Measurements from ENCODE around the gene PYHIN1.

PYHIN1 gene

DNA sequence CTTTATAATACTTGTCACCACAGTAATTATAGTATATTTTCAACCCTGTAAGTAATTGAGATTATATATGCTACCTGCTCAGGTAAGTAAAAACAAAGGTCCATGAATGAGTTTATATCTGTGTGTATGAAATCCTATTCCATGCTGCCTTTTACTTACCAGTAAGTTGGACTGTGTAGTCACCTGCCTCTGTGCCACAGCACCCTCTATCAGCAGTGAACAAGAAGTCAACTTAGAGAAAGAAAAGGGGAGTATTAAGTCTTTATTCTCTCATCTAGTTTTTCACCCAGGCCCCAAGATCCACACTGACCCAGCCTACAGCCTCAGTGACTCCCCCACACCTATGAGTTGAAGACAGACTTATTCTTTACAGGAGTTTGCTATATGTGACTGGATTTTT, 41.5 kb downstream of the PYHIN1 start:
- H3K4me1 ChIP-seq (ENCODE audit: control insufficient read depth in 5 of 5, insufficient read depth in 5 of 5, low read length in 5 of 5) = no peaks in the 10 kb centered on the region
- H3K36me3 ChIP-seq (ENCODE audit: control insufficient read depth in 5 of 5, insufficient read depth in 5 of 5, low read length in 5 of 5) = no peaks in the 10 kb centered on the region
- H3K9me3 ChIP-seq (ENCODE audit: control insufficient read depth in 5 of 5, low read length in 5 of 5) = no peaks in the 10 kb centered on the region
- no peak overlapping the region for H3K27ac ChIP-seq (ENCODE audit: low read depth, low read length)
- no peak overlapping the region for H3K4me3 ChIP-seq (ENCODE audit: low read depth in 1 of 5, low read length in 5 of 5)
- H3K9ac ChIP-seq (ENCODE audit: low read length in 5 of 5) = no peak overlapping the region
- H3K27me3 ChIP-seq (ENCODE audit: control insufficient read depth in 5 of 5, insufficient read depth in 4 of 5, low read length in 5 of 5) = no peaks in the 10 kb centered on the region

- Histone ChIP-seq H3K36me3 (ENCODE audit: control insufficient read depth in 5 of 5, insufficient read depth in 5 of 5, low read length in 5 of 5) (no peaks in the 10 kb centered on the region), H3K9me3 (ENCODE audit: control insufficient read depth in 5 of 5, low read length in 5 of 5) (peaks cover 0 to 12% (median 5%) of the 10 kb centered on the region in 5 donors), H3K27me3 (ENCODE audit: control insufficient read depth in 5 of 5, insufficient read depth in 4 of 5, low read length in 5 of 5) (no peaks in the 10 kb centered on the region), H3K27ac (ENCODE audit: low read depth, low read length) (no peak overlapping the region), H3K4me1 (ENCODE audit: control insufficient read depth in 5 of 5, insufficient read depth in 5 of 5, low read length in 5 of 5) (no peaks in the 10 kb centered on the region), H3K4me3 (ENCODE audit: low read depth in 1 of 5, low read length in 5 of 5) (no peak overlapping the region), H3K9ac (ENCODE audit: low read length in 5 of 5) (no peak overlapping the region)
Observed at GRCh38 chr1:158976219-158976618, 44.9 kb downstream of the PYHIN1 start.

GRCh38 chr1:158978730-158979129, 47.4 kb downstream of the PYHIN1 start:
- H3K9ac ChIP-seq (ENCODE audit: low read length in 5 of 5) = no peak overlapping the region
- H3K4me1 ChIP-seq (ENCODE audit: control insufficient read depth in 5 of 5, insufficient read depth in 5 of 5, low read length in 5 of 5) = no peaks in the 10 kb centered on the region
- H3K36me3 ChIP-seq (ENCODE audit: control insufficient read depth in 5 of 5, insufficient read depth in 5 of 5, low read length in 5 of 5) = no peaks in the 10 kb centered on the region
- H3K27ac ChIP-seq (ENCODE audit: low read depth, low read length) = no peak overlapping the region
- H3K9me3 ChIP-seq (ENCODE audit: control insufficient read depth in 5 of 5, low read length in 5 of 5) = peaks cover 0 to 16% (median 5%) of the 10 kb centered on the region in 5 donors
- no peaks in the 10 kb centered on the region for H3K27me3 ChIP-seq (ENCODE audit: control insufficient read depth in 5 of 5, insufficient read depth in 4 of 5, low read length in 5 of 5)
- H3K4me3 ChIP-seq (ENCODE audit: low read depth in 1 of 5, low read length in 5 of 5) = no peak overlapping the region

- no peaks in the 10 kb centered on the region for H3K4me1 ChIP-seq (ENCODE audit: control insufficient read depth in 5 of 5, insufficient read depth in 5 of 5, low read length in 5 of 5)
- no peak overlapping the region for H3K4me3 ChIP-seq (ENCODE audit: low read depth in 1 of 5, low read length in 5 of 5)
- peaks cover 0 to 16% (median 5%) of the 10 kb centered on the region in 5 donors for H3K9me3 ChIP-seq (ENCODE audit: control insufficient read depth in 5 of 5, low read length in 5 of 5)
- no peak overlapping the region for H3K27ac ChIP-seq (ENCODE audit: low read depth, low read length)
- H3K9ac ChIP-seq (ENCODE audit: low read length in 5 of 5) = no peak overlapping the region
- no peaks in the 10 kb centered on the region for H3K27me3 ChIP-seq (ENCODE audit: control insufficient read depth in 5 of 5, insufficient read depth in 4 of 5, low read length in 5 of 5)
- no peaks in the 10 kb centered on the region for H3K36me3 ChIP-seq (ENCODE audit: control insufficient read depth in 5 of 5, insufficient read depth in 5 of 5, low read length in 5 of 5)
Observed at GRCh38 chr1:158979229-158979628, 47.9 kb downstream of the PYHIN1 start.

- no peak overlapping the region for H3K27ac ChIP-seq (ENCODE audit: low read depth, low read length)
- no peaks in the 10 kb centered on the region for H3K36me3 ChIP-seq (ENCODE audit: control insufficient read depth in 5 of 5, insufficient read depth in 5 of 5, low read length in 5 of 5)
Observed at GRCh38 chr1:158983235-158983634, 51.9 kb downstream of the PYHIN1 start.

DNA sequence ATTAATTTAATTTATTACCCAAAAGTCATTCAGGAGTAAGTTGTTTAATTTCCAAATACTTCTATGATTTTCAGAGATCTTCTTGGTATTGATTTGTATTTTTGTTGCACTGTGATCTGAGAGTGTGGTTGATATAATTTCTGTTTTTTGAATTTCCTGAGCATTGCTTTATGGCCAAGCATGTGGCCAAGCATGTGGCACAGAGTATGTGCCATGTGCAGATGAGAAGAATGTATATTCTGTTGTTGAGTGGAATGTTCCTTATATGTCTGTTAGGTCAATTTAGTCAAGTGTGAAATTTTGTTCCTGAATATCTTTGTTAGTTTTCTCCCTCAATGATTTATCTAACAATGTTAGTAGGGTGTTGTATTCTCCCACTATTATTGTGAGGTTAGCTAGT, 53.0 kb downstream of the PYHIN1 start:
- Histone ChIP-seq H3K4me1 (ENCODE audit: control insufficient read depth in 5 of 5, insufficient read depth in 5 of 5, low read length in 5 of 5) (no peaks in the 10 kb centered on the region), H3K36me3 (ENCODE audit: control insufficient read depth in 5 of 5, insufficient read depth in 5 of 5, low read length in 5 of 5) (no peaks in the 10 kb centered on the region), H3K4me3 (ENCODE audit: low read depth in 1 of 5, low read length in 5 of 5) (no peak overlapping the region), H3K9me3 (ENCODE audit: control insufficient read depth in 5 of 5, low read length in 5 of 5) (peaks cover 0 to 16% (median 5%) of the 10 kb centered on the region in 5 donors), H3K27ac (ENCODE audit: low read depth, low read length) (no peak overlapping the region), H3K27me3 (ENCODE audit: control insufficient read depth in 5 of 5, insufficient read depth in 4 of 5, low read length in 5 of 5) (no peaks in the 10 kb centered on the region), H3K9ac (ENCODE audit: low read length in 5 of 5) (no peak overlapping the region)

More at GRCh38 chr1:158983235-158983634, 51.9 kb downstream of the PYHIN1 start:
- H3K9me3 ChIP-seq (ENCODE audit: control insufficient read depth in 5 of 5, low read length in 5 of 5) = peaks cover 0 to 16% (median 5%) of the 10 kb centered on the region in 5 donors
- H3K4me1 ChIP-seq (ENCODE audit: control insufficient read depth in 5 of 5, insufficient read depth in 5 of 5, low read length in 5 of 5) = no peaks in the 10 kb centered on the region
- H3K27me3 ChIP-seq (ENCODE audit: control insufficient read depth in 5 of 5, insufficient read depth in 4 of 5, low read length in 5 of 5) = no peaks in the 10 kb centered on the region
- H3K4me3 ChIP-seq (ENCODE audit: low read depth in 1 of 5, low read length in 5 of 5) = no peak overlapping the region
- H3K9ac ChIP-seq (ENCODE audit: low read length in 5 of 5) = no peak overlapping the region

DNA sequence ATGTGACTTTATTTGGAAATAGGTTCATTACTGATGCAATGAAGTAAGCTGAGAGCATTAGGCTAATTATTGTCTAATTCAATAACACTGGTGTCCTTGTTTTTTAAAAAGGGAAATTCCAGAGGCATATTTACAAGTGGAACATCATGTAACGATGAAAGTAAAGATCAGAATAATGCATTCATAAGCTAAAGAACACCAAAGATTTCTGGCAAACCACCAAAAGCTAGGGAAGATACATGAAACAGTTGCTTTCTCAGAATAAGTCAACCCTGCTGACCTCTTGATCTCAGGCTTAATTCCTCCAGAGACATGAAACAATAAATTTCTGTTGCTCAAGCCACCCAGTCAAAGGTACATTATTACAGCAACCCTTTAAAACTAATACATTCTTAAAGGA, 58.1 kb downstream of the PYHIN1 start:
- no peaks in the 10 kb centered on the region for H3K36me3 ChIP-seq (ENCODE audit: control insufficient read depth in 5 of 5, insufficient read depth in 5 of 5, low read length in 5 of 5)
- no peaks in the 10 kb centered on the region for H3K4me1 ChIP-seq (ENCODE audit: control insufficient read depth in 5 of 5, insufficient read depth in 5 of 5, low read length in 5 of 5)
- no peak overlapping the region for H3K27ac ChIP-seq (ENCODE audit: low read depth, low read length)
- no peak overlapping the region for H3K9ac ChIP-seq (ENCODE audit: low read length in 5 of 5)
- no peak overlapping the region for H3K4me3 ChIP-seq (ENCODE audit: low read depth in 1 of 5, low read length in 5 of 5)
- H3K27me3 ChIP-seq (ENCODE audit: control insufficient read depth in 5 of 5, insufficient read depth in 4 of 5, low read length in 5 of 5) = no peaks in the 10 kb centered on the region
- H3K9me3 ChIP-seq (ENCODE audit: control insufficient read depth in 5 of 5, low read length in 5 of 5) = peaks cover 0 to 2% (median 0%) of the 10 kb centered on the region in 5 donors

GRCh38 chr1:158992787-158993312, 61.5 kb downstream of the PYHIN1 start:
- H3K4me1 ChIP-seq (ENCODE audit: control insufficient read depth in 5 of 5, insufficient read depth in 5 of 5, low read length in 5 of 5) = no peaks in the 10 kb centered on the region
- no peak overlapping the region for H3K27ac ChIP-seq (ENCODE audit: low read depth, low read length)
- H3K36me3 ChIP-seq (ENCODE audit: control insufficient read depth in 5 of 5, insufficient read depth in 5 of 5, low read length in 5 of 5) = no peaks in the 10 kb centered on the region
- no peaks in the 10 kb centered on the region for H3K27me3 ChIP-seq (ENCODE audit: control insufficient read depth in 5 of 5, insufficient read depth in 4 of 5, low read length in 5 of 5)
- H3K9ac ChIP-seq (ENCODE audit: low read length in 5 of 5) = no peak overlapping the region
- no peak overlapping the region for H3K4me3 ChIP-seq (ENCODE audit: low read depth in 1 of 5, low read length in 5 of 5)
- no peaks in the 10 kb centered on the region for H3K9me3 ChIP-seq (ENCODE audit: control insufficient read depth in 5 of 5, low read length in 5 of 5)

DNA sequence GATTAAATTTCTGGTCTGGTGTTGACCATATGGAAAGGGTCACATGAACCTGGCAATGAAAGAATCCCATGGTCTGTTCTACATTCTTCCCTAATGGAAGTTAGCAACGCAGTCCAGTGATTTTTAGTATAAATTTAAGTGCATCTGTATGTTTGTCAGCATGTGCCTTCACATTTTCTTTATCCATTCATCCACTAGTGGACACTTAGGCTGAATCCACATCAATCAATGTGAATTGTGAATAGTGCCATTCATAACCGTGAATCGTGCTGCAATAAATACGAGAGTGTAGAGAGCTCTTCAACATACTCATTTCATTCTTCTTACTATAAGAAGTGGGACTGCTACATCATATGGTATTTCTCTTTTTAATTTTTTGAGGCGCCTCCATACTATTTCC, 65.6 kb downstream of the PYHIN1 start:
- Histone ChIP-seq H3K27me3 (ENCODE audit: control insufficient read depth in 5 of 5, insufficient read depth in 4 of 5, low read length in 5 of 5) (no peaks in the 10 kb centered on the region), H3K4me1 (ENCODE audit: control insufficient read depth in 5 of 5, insufficient read depth in 5 of 5, low read length in 5 of 5) (peaks cover 0 to 25% (median 21%) of the 10 kb centered on the region in 5 donors), H3K36me3 (ENCODE audit: control insufficient read depth in 5 of 5, insufficient read depth in 5 of 5, low read length in 5 of 5) (no peaks in the 10 kb centered on the region), H3K27ac (ENCODE audit: low read depth, low read length) (no peak overlapping the region), H3K4me3 (ENCODE audit: low read depth in 1 of 5, low read length in 5 of 5) (no peak overlapping the region), H3K9me3 (ENCODE audit: control insufficient read depth in 5 of 5, low read length in 5 of 5) (no peaks in the 10 kb centered on the region), H3K9ac (ENCODE audit: low read length in 5 of 5) (no peak overlapping the region)

DNA sequence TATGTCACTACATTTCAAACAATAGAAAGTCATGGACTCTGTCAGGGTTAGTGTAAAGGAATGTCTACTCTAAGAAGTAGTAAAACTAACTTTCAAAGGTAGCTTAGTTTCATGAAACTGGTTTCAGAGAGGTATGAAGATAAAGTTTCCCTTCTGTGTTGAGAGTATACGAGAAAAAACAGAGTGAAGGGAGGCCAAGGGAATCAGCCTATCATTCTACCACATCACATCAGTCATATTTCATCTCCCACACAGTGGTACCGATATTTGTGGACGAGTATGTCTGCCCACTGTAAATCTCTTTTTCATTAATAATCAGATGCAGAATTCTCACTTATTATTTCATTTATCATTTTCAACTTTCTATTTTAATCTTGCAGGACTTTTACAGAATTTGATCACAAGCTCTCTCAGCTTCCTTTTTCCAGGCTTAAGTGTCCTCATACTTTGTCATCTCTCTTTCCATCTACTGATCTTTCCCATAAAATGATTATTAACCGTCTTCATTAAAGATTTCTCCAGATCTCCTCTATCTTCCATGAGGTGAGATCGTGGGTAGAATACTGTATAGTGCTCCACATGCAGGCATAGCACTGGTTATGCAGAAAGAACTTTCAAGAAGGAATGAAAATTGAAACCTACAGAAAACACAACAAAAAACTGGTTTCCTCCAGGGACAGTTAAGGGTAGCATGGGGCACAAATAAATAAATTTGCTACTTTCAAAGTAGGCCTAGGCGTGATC, 66.9 kb downstream of the PYHIN1 start:
- no peaks in the 10 kb centered on the region for H3K9me3 ChIP-seq (ENCODE audit: control insufficient read depth in 5 of 5, low read length in 5 of 5)
- H3K4me1 ChIP-seq (ENCODE audit: control insufficient read depth in 5 of 5, insufficient read depth in 5 of 5, low read length in 5 of 5) = peaks cover 0 to 25% (median 21%) of the 10 kb centered on the region in 5 donors
- peak overlapping the region in 2 of 5 donors; percentile 62 to 80 for H3K9ac ChIP-seq (ENCODE audit: low read length in 5 of 5)
- H3K27me3 ChIP-seq (ENCODE audit: control insufficient read depth in 5 of 5, insufficient read depth in 4 of 5, low read length in 5 of 5) = no peaks in the 10 kb centered on the region
- no peak overlapping the region for H3K27ac ChIP-seq (ENCODE audit: low read depth, low read length)
- H3K4me3 ChIP-seq (ENCODE audit: low read depth in 1 of 5, low read length in 5 of 5) = peak overlapping the region in 3 of 5 donors; percentile 64 to 85 (median 64)
- no peaks in the 10 kb centered on the region for H3K36me3 ChIP-seq (ENCODE audit: control insufficient read depth in 5 of 5, insufficient read depth in 5 of 5, low read length in 5 of 5)

Measured in subcutaneous abdominal adipose tissue (tissue), 5 donors.